Neural progenitor cell (in vitro differentiated cells): ENCODE measurements around the gene ATP8A1.

Experiments used
- CTCF ChIP-seq: fragments of 200-600 bp; sonication (generic); IDR thresholded peaks from 2 replicates; pipeline ENCODE4 v1.5.1; 2017; ENCODE audit warnings: antibody characterized with exemption, mild to moderate bottlenecking
- EZH2 ChIP-seq: fragments of 200-600 bp; sonication (generic); IDR thresholded peaks from 2 replicates; pipeline ENCODE4 v1.6.1; 2017; ENCODE audit warnings: antibody characterized with exemption, mild to moderate bottlenecking, moderate library complexity
- EZH2phosphoT487 ChIP-seq: fragments of 200-600 bp; sonication (generic); IDR thresholded peaks from 2 replicates; pipeline ENCODE4 v1.6.1; 2017; ENCODE audit warnings: antibody characterized with exemption

- TF ChIP-seq EZH2 (no peak), CTCF (no peak), EZH2phosphoT487 (no peak)
Measured at GRCh38 chr4:42436928-42437565, 219.9 kb downstream of the ATP8A1 start.
